SIG-M5 treated with dmso at 0.1 percent for 504 hours (cell line): ENCODE data around the gene PAM.
A peak's percentile ranks its signal among the peaks of the same experiment; 100 is the strongest.

Experiments
- DNase-seq: peaks from one replicate; lab custom pipeline; 2025; ENCODE audit not compliant: unreplicated experiment; lab: John Stamatoyannopoulos, UW

The PAM gene

GRCh38 chr5:102856389-102856777, 101.3 kb downstream of the PAM start:
- no peak for DNase-seq

GRCh38 chr5:102857076-102857818, 102.1 kb downstream of the PAM start:
- DNase-seq, result no peak

- DNase-seq, result no peak
These were observed 103.1 kb downstream of the PAM start for GRCh38 chr5:102858221-102858620.

- DNase-seq, result no peak
These were observed 103.7 kb downstream of the PAM start for GRCh38 chr5:102858808-102859207.

GRCh38 chr5:102860035-102860434, 104.9 kb downstream of the PAM start:
- DNase-seq, result no peak

- no peak for DNase-seq
These were observed 108.0 kb downstream of the PAM start for GRCh38 chr5:102863058-102863457.

GRCh38 chr5:102863764-102864560, 108.9 kb downstream of the PAM start:
- no peak for DNase-seq

- DNase-seq, result no peak
These were observed 110.0 kb downstream of the PAM start for GRCh38 chr5:102865171-102865509.

- peak; percentile 46 for DNase-seq
These were observed 110.6 kb downstream of the PAM start for GRCh38 chr5:102865510-102866236.

- no peak for DNase-seq
These were observed 111.1 kb downstream of the PAM start for GRCh38 chr5:102866237-102866600.

- DNase-seq, result peak; percentile 39
These were observed 113.0 kb downstream of the PAM start for GRCh38 chr5:102867992-102868662.

- DNase-seq, result no peak
These were observed 114.1 kb downstream of the PAM start for GRCh38 chr5:102869230-102869629.

- no peak for DNase-seq
These were observed 118.4 kb downstream of the PAM start for GRCh38 chr5:102873379-102873932.

GRCh38 chr5:102874054-102874453, 118.9 kb downstream of the PAM start:
- DNase-seq, result no peak

GRCh38 chr5:102875721-102876123, 120.6 kb downstream of the PAM start:
- no peak for DNase-seq

- no peak for DNase-seq
These were observed 121.5 kb downstream of the PAM start for GRCh38 chr5:102876610-102877009.

- DNase-seq, result no peak
These were observed 124.6 kb downstream of the PAM start for GRCh38 chr5:102879741-102880140.

- no peak for DNase-seq
These were observed 131.5 kb downstream of the PAM start for GRCh38 chr5:102886586-102886985.

- no peak for DNase-seq
These were observed 133.4 kb downstream of the PAM start for GRCh38 chr5:102888483-102888882.

GRCh38 chr5:102889033-102889432, 133.9 kb downstream of the PAM start:
- DNase-seq, result no peak

- no peak for DNase-seq
These were observed 135.0 kb downstream of the PAM start for GRCh38 chr5:102890133-102890532.
